GM21515 (cell line): ENCODE data around the gene PREX1.
"Not testable (repeated sequence)": the region's sequence is repeated elsewhere in the genome, so short reads cannot be mapped to it uniquely, and the experiment has no call there.

Experiments used
- ATAC-seq: cut with Tn5 transposase; IDR thresholded peaks from one replicate; pipeline ENCODE4 v1.9.1; 2021; ENCODE audit not compliant: unreplicated experiment

Gene PREX1

GRCh38 chr20:48849299-48849698 is 21.5 kb upstream of the PREX1 start:
- ATAC-seq, result no peak

GRCh38 chr20:48847498-48848205 is 19.9 kb upstream of the PREX1 start:
- no peak for ATAC-seq

GRCh38 chr20:48846516-48847492 is 19.0 kb upstream of the PREX1 start:
- ATAC-seq, result peak; percentile 83

GRCh38 chr20:48845721-48846306 is 18.0 kb upstream of the PREX1 start:
- no peak for ATAC-seq

GRCh38 chr20:48844996-48845395 is 17.2 kb upstream of the PREX1 start:
- no peak for ATAC-seq

- ATAC-seq, result not testable (repeated sequence)
Observed at GRCh38 chr20:48843896-48844295, 16.1 kb upstream of the PREX1 start.

GRCh38 chr20:48843057-48843806 is 15.4 kb upstream of the PREX1 start:
- no peak for ATAC-seq

- ATAC-seq, result no peak
Observed at GRCh38 chr20:48841875-48842529, 14.2 kb upstream of the PREX1 start.

- no peak for ATAC-seq
Observed at GRCh38 chr20:48841196-48841874, 13.5 kb upstream of the PREX1 start.

GRCh38 chr20:48839154-48839917 is 11.5 kb upstream of the PREX1 start:
- no peak for ATAC-seq

GRCh38 chr20:48837014-48837413 is 9.2 kb upstream of the PREX1 start:
- no peak for ATAC-seq

- ATAC-seq, result no peak
Observed at GRCh38 chr20:48835390-48835789, 7.6 kb upstream of the PREX1 start.

GRCh38 chr20:48834278-48834677 is 6.5 kb upstream of the PREX1 start:
- no peak for ATAC-seq

- ATAC-seq, result no peak
Observed at GRCh38 chr20:48832405-48832730, 4.6 kb upstream of the PREX1 start.

GRCh38 chr20:48831718-48832404 is 4.1 kb upstream of the PREX1 start:
- no peak for ATAC-seq

- no peak for ATAC-seq
Observed at GRCh38 chr20:48830826-48831318, 3.1 kb upstream of the PREX1 start.

GRCh38 chr20:48829940-48830339 is 2.1 kb upstream of the PREX1 start:
- no peak for ATAC-seq

GRCh38 chr20:48828734-48829460 is 1.1 kb upstream of the PREX1 start:
- ATAC-seq, result no peak
